Erythroblast (primary cell): Measurements from ENCODE around the gene NTN3.

Experiments
- GATA1 ChIP-seq: IDR thresholded peaks from 2 replicates; pipeline ENCODE4 v1.6.1; 2011; ENCODE audit warnings: low read depth, mild to moderate bottlenecking, control low read depth, low read length, moderate library complexity
- POLR2A ChIP-seq: IDR thresholded peaks from 2 replicates; pipeline ENCODE4 v1.6.1; 2011; ENCODE audit warnings: mild to moderate bottlenecking, low read length

GRCh38 chr16:2425825-2426430 is 45.2 kb upstream of the NTN3 start:
- TF ChIP-seq POLR2A (no peak), GATA1 (no peak)
